SK-N-SH treated with all-trans-retinoic acid at 6 μM for 48 hours (cell line): ENCODE results near the gene FBXL13.
"Not testable (repeated sequence)": the region's sequence is repeated elsewhere in the genome, so short reads cannot be mapped to it uniquely, and the experiment has no call there.

Source experiments
- ATAC-seq: fragments of 200-7000 bp; cut with Tn5 transposase; 3 replicates; pipeline ENCODE4 v1.9.1; 2020; ENCODE audit warnings: mild to moderate bottlenecking, moderate library complexity
- BACH2 ChIP-seq: fragments of 250-450 bp; sonication (Bioruptor Pico); IDR thresholded peaks from 2 replicates; pipeline ENCODE4 v1.9.0; 2021; ENCODE audit warnings: mild to moderate bottlenecking, borderline replicate concordance
- CSDC2 ChIP-seq: fragments of 250-450 bp; sonication (Bioruptor Pico); IDR thresholded peaks from 2 replicates; pipeline ENCODE4 v1.5.0; 2020; ENCODE audit warnings: mild to moderate bottlenecking, moderate library complexity
- CSRNP3 ChIP-seq: fragments of 250-450 bp; sonication (Bioruptor Pico); IDR thresholded peaks from 2 replicates; pipeline ENCODE4 v1.5.1; 2021; ENCODE audit warnings: mild to moderate bottlenecking, moderate library complexity
- ESRRG ChIP-seq: fragments of 250-450 bp; sonication (Bioruptor Pico); IDR thresholded peaks from 2 replicates; pipeline ENCODE4 v1.6.1; 2021; ENCODE audit warnings: mild to moderate bottlenecking
- GLIS3 ChIP-seq: fragments of 250-450 bp; sonication (Bioruptor Pico); IDR thresholded peaks from 2 replicates; pipeline ENCODE4 v1.5.0; 2020; ENCODE audit warnings: mild to moderate bottlenecking, moderate library complexity
- ISL1 ChIP-seq: fragments of 250-450 bp; sonication (Bioruptor Pico); IDR thresholded peaks from 2 replicates; pipeline ENCODE4 v2.1.2; 2022; ENCODE audit warnings: mild to moderate bottlenecking, moderate library complexity
- OSR1 ChIP-seq: fragments of 250-450 bp; sonication (Bioruptor Pico); IDR thresholded peaks from 2 replicates; pipeline ENCODE4 v1.8.0; 2022; ENCODE audit warnings: moderate library complexity, mild to moderate bottlenecking, inconsistent platforms
- POU6F1 ChIP-seq: fragments of 250-450 bp; sonication (Bioruptor Pico); IDR thresholded peaks from 2 replicates; pipeline ENCODE4 v1.8.0; 2021; ENCODE audit warnings: low read depth, mild to moderate bottlenecking, moderate library complexity, borderline replicate concordance
- PPARA ChIP-seq: fragments of 250-450 bp; sonication (Bioruptor Pico); IDR thresholded peaks from 2 replicates; pipeline ENCODE4 v1.5.0; 2020; ENCODE audit warnings: mild to moderate bottlenecking, borderline replicate concordance
- RARB ChIP-seq: fragments of 250-450 bp; sonication (Bioruptor Pico); IDR thresholded peaks from 2 replicates; pipeline ENCODE4 v1.8.0; 2021; ENCODE audit warnings: mild to moderate bottlenecking, moderate library complexity
- SNAI2 ChIP-seq: fragments of 250-450 bp; sonication (Bioruptor Pico); IDR thresholded peaks from 2 replicates; pipeline ENCODE4 v1.5.0; 2020; ENCODE audit warnings: mild to moderate bottlenecking, moderate library complexity
- TCF4 ChIP-seq: fragments of 250-450 bp; sonication (Bioruptor Pico); IDR thresholded peaks from 2 replicates; pipeline ENCODE4 v1.8.0; 2021; ENCODE audit warnings: mild to moderate bottlenecking, moderate library complexity, borderline replicate concordance
- TOX ChIP-seq: fragments of 250-450 bp; sonication (Bioruptor Pico); IDR thresholded peaks from 2 replicates; pipeline ENCODE4 v1.8.0; 2021; ENCODE audit warnings: mild to moderate bottlenecking, moderate library complexity, borderline replicate concordance
- ZC3H10 ChIP-seq: fragments of 250-450 bp; sonication (Bioruptor Pico); IDR thresholded peaks from 2 replicates; pipeline ENCODE4 v1.5.1; 2021; ENCODE audit warnings: mild to moderate bottlenecking, moderate library complexity
- ZFP3 ChIP-seq: fragments of 250-450 bp; sonication (Bioruptor Pico); IDR thresholded peaks from 2 replicates; pipeline ENCODE4 v1.5.0; 2020; ENCODE audit warnings: mild to moderate bottlenecking, moderate library complexity
- ZFP30 ChIP-seq: fragments of 450-650 bp; formaldehyde crosslinking; IDR thresholded peaks from 2 replicates; pipeline ENCODE4 v1.5.0; 2022; ENCODE audit warnings: mild to moderate bottlenecking, moderate library complexity
- ZNF565 ChIP-seq: fragments of 450-650 bp; formaldehyde crosslinking; conservative IDR thresholded peaks from 2 replicates; pipeline ENCODE4 v1.5.0; 2020; ENCODE audit warnings: low read depth, mild to moderate bottlenecking, moderate library complexity
- ZNF70 ChIP-seq: fragments of 450-650 bp; formaldehyde crosslinking; IDR thresholded peaks from 2 replicates; pipeline ENCODE4 v1.5.0; 2020; ENCODE audit warnings: mild to moderate bottlenecking, moderate library complexity
- ZNF8 ChIP-seq: fragments of 450-650 bp; formaldehyde crosslinking; IDR thresholded peaks from 2 replicates; pipeline ENCODE4 v1.5.0; 2020; ENCODE audit warnings: mild to moderate bottlenecking, moderate library complexity
- TF ChIP-seq, protein P1 (sequence below): fragments of 250-450 bp; sonication (Bioruptor Pico); IDR thresholded peaks from 2 replicates; pipeline ENCODE4 v1.5.1; 2020; ENCODE audit warnings: low read depth, mild to moderate bottlenecking, moderate library complexity
- TF ChIP-seq, protein P2 (sequence below): fragments of 250-450 bp; sonication (Bioruptor Pico); IDR thresholded peaks from 2 replicates; pipeline ENCODE4 v1.5.0; 2020; ENCODE audit warnings: mild to moderate bottlenecking, moderate library complexity
- TF ChIP-seq, protein P3 (sequence below): fragments of 250-450 bp; sonication (Bioruptor Pico); IDR thresholded peaks from 2 replicates; pipeline ENCODE4 v1.8.0; 2020; ENCODE audit warnings: mild to moderate bottlenecking, moderate library complexity, borderline replicate concordance

FBXL13 gene

GRCh38 chr7:102966465-102966864 is 108.1 kb downstream of the FBXL13 start:
- ATAC-seq = no peak
- TF ChIP-seq CSDC2 (CRISPR knock-in tag) (no peak), ZFP30 (CRISPR knock-in tag) (no peak), SNAI2 (CRISPR knock-in tag) (no peak), OSR1 (no peak), POU6F1 (CRISPR knock-in tag) (no peak), RARB (CRISPR knock-in tag) (no peak), ESRRG (CRISPR knock-in tag) (no peak), ZFP3 (CRISPR knock-in tag) (no peak), BACH2 (CRISPR knock-in tag) (no peak), TCF4 (no peak), ZNF70 (CRISPR knock-in tag) (no peak), ISL1 (CRISPR knock-in tag) (no peak), CSRNP3 (CRISPR knock-in tag) (no peak), ZNF565 (no peak)
- TF ChIP-seq, protein P1, sequence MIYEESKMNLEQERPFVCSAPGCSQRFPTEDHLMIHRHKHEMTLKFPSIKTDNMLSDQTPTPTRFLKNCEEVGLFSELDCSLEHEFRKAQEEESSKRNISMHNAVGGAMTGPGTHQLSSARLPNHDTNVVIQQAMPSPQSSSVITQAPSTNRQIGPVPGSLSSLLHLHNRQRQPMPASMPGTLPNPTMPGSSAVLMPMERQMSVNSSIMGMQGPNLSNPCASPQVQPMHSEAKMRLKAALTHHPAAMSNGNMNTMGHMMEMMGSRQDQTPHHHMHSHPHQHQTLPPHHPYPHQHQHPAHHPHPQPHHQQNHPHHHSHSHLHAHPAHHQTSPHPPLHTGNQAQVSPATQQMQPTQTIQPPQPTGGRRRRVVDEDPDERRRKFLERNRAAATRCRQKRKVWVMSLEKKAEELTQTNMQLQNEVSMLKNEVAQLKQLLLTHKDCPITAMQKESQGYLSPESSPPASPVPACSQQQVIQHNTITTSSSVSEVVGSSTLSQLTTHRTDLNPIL (CRISPR knock-in tag) = no peak

DNA sequence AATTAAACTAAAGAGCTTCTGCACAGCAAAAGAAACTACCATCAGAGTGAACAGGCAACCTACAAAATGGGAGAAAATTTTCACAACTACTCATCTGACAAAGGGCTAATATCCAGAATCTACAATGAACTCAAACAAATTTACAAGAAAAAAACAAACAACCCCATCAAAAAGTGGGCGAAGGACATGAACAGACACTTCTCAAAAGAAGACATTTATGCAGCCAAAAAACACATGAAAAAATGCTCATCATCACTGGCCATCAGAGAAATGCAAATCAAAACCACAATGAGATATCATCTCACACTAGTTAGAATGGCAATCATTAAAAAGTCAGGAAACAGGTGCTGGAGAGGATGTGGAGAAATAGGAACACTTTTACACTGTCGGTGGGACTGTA is 112.6 kb downstream of the FBXL13 start:
- ATAC-seq = not testable (repeated sequence)

GRCh38 chr7:102958004-102958403 is 116.6 kb downstream of the FBXL13 start:
- ATAC-seq = not testable (repeated sequence)

DNA sequence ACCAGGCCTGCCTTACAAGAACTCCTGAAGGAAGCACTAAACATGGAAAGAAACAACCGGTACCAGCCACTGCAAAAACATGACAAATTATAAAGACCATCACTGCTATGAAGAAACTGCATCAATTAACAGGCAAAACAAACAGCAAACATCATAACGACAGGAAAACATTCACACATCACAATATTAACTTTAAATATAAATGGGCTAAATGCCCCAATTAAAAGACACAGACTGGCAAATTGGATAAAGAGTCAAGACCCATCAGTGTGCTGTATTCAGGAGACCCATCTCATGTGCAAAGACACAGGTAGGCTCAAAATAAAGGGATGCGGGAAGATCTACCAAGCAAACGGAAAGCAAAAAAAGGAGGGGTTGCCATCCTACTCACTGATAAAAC is 120.2 kb downstream of the FBXL13 start:
- not testable (repeated sequence) for ATAC-seq

- ATAC-seq = no peak
- TF ChIP-seq ZNF565 (no peak), GLIS3 (no peak), POU6F1 (CRISPR knock-in tag) (no peak), ZNF8 (no peak), PPARA (CRISPR knock-in tag) (no peak), BACH2 (CRISPR knock-in tag) (no peak), TOX (no peak), ZC3H10 (no peak), ESRRG (CRISPR knock-in tag) (no peak), SNAI2 (CRISPR knock-in tag) (no peak), ZFP30 (CRISPR knock-in tag) (no peak), RARB (CRISPR knock-in tag) (no peak), CSRNP3 (CRISPR knock-in tag) (no peak)
- TF ChIP-seq, protein P2, sequence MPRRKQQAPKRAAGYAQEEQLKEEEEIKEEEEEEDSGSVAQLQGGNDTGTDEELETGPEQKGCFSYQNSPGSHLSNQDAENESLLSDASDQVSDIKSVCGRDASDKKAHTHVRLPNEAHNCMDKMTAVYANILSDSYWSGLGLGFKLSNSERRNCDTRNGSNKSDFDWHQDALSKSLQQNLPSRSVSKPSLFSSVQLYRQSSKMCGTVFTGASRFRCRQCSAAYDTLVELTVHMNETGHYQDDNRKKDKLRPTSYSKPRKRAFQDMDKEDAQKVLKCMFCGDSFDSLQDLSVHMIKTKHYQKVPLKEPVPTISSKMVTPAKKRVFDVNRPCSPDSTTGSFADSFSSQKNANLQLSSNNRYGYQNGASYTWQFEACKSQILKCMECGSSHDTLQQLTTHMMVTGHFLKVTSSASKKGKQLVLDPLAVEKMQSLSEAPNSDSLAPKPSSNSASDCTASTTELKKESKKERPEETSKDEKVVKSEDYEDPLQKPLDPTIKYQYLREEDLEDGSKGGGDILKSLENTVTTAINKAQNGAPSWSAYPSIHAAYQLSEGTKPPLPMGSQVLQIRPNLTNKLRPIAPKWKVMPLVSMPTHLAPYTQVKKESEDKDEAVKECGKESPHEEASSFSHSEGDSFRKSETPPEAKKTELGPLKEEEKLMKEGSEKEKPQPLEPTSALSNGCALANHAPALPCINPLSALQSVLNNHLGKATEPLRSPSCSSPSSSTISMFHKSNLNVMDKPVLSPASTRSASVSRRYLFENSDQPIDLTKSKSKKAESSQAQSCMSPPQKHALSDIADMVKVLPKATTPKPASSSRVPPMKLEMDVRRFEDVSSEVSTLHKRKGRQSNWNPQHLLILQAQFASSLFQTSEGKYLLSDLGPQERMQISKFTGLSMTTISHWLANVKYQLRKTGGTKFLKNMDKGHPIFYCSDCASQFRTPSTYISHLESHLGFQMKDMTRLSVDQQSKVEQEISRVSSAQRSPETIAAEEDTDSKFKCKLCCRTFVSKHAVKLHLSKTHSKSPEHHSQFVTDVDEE (CRISPR knock-in tag) = no peak
- TF ChIP-seq, protein P3, sequence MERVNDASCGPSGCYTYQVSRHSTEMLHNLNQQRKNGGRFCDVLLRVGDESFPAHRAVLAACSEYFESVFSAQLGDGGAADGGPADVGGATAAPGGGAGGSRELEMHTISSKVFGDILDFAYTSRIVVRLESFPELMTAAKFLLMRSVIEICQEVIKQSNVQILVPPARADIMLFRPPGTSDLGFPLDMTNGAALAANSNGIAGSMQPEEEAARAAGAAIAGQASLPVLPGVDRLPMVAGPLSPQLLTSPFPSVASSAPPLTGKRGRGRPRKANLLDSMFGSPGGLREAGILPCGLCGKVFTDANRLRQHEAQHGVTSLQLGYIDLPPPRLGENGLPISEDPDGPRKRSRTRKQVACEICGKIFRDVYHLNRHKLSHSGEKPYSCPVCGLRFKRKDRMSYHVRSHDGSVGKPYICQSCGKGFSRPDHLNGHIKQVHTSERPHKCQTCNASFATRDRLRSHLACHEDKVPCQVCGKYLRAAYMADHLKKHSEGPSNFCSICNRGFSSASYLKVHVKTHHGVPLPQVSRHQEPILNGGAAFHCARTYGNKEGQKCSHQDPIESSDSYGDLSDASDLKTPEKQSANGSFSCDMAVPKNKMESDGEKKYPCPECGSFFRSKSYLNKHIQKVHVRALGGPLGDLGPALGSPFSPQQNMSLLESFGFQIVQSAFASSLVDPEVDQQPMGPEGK (CRISPR knock-in tag) = no peak
- TF ChIP-seq, protein P1 (CRISPR knock-in tag) = no peak
Measured at GRCh38 chr7:102953406-102953805, 121.2 kb downstream of the FBXL13 start.
